PC-3 (cell line): Measurements from ENCODE around the gene TSSC4. TPM values are rescaled to one million over a fixed set of nuclear protein-coding genes. Genes with fewer than 3 reads are reported as not detected.

Experiments
- ATAC-seq: fragments of 200-7000 bp; cut with Tn5 transposase; 2 replicates; pipeline ENCODE4 v1.9.1; 2020; ENCODE audit warnings: mild to moderate bottlenecking, moderate library complexity
- BruUV-seq: library from RNA; stranded (reverse); fragments of 400-500 nt; replicated peaks from 2 replicates; lab custom pipeline; 2021; lab: Mats Ljungman, UMichigan
- CTCF ChIA-PET: fragments of 300-600 bp; sonication (Branson Sonifier 250); formaldehyde crosslinking; loops from one replicate; lab custom pipeline; 2022; ENCODE audit warnings: antibody characterized with exemption; lab: Charles Lee
- POLR2A ChIA-PET: fragments of 300-600 bp; sonication (Branson Sonifier 250); formaldehyde crosslinking; loops from one replicate; lab custom pipeline; 2022; ENCODE audit warnings: antibody characterized with exemption; ENCODE audit not compliant: unreplicated experiment; lab: Charles Lee
- DNase-seq: peaks from one replicate; pipeline ENCODE4 v3.0.0-alpha.2; 2015
- H2AFZ ChIP-seq: fragments of 300-600 bp; sonication (generic); 2 replicates; pipeline ENCODE4 v1.6.0; 2016; ENCODE audit warnings: antibody characterized with exemption, low read length
- H3F3A ChIP-seq: fragments of 300-600 bp; sonication (generic); one replicate; pipeline ENCODE4 v1.6.0; 2017; ENCODE audit warnings: antibody characterized with exemption, low read length, control low read depth, mild to moderate bottlenecking; ENCODE audit not compliant: unreplicated experiment
- H3K27ac ChIP-seq: fragments of 300-600 bp; sonication (generic); 2 replicates; pipeline ENCODE4 v1.5.1; 2016; ENCODE audit warnings: mild to moderate bottlenecking, low read length
- H3K27me3 ChIP-seq: fragments of 300-600 bp; sonication (generic); 2 replicates; pipeline ENCODE4 v1.6.1; 2016; ENCODE audit warnings: low read length, mixed read lengths
- H3K36me3 ChIP-seq: fragments of 300-600 bp; sonication (generic); 2 replicates; pipeline ENCODE4 v1.6.1; 2016; ENCODE audit warnings: low read depth, mixed run types, low read length, mixed read lengths
- H3K4me1 ChIP-seq: fragments of 300-600 bp; sonication (generic); 2 replicates; pipeline ENCODE4 v1.5.1; 2016; ENCODE audit warnings: low read length; ENCODE audit not compliant: insufficient read depth
- H3K4me2 ChIP-seq: fragments of 300-600 bp; sonication (generic); 2 replicates; pipeline ENCODE4 v1.6.0; 2016; ENCODE audit warnings: low read length
- H3K4me3 ChIP-seq: fragments of 300-600 bp; sonication (generic); 2 replicates; pipeline ENCODE4 v1.5.1; 2016; ENCODE audit warnings: mild to moderate bottlenecking, low read length, mixed read lengths
- H3K79me2 ChIP-seq: fragments of 300-600 bp; sonication (generic); 2 replicates; pipeline ENCODE4 v1.6.1; 2017; ENCODE audit warnings: low read length, mixed read lengths
- H3K9ac ChIP-seq: fragments of 300-600 bp; sonication (generic); 2 replicates; pipeline ENCODE4 v1.6.0; 2016; ENCODE audit warnings: mild to moderate bottlenecking, low read length
- H3K9me2 ChIP-seq: fragments of 300-600 bp; sonication (generic); replicated peaks from 2 replicates; pipeline ENCODE4 v1.6.1; 2016; ENCODE audit warnings: mixed run types, low read length, mixed read lengths
- H3K9me3 ChIP-seq: fragments of 300-600 bp; sonication (generic); 2 replicates; pipeline ENCODE4 v1.6.1; 2016; ENCODE audit warnings: low read length, mixed read lengths
- H4K20me1 ChIP-seq: fragments of 300-600 bp; sonication (generic); 2 replicates; pipeline ENCODE4 v1.6.1; 2016; ENCODE audit warnings: low read length, mixed read lengths
- EZH2 ChIP-seq: fragments of 300-600 bp; sonication (generic); IDR thresholded peaks from one replicate; pipeline ENCODE4 v1.6.1; 2017; ENCODE audit warnings: antibody characterized with exemption, mild to moderate bottlenecking, low read length; ENCODE audit not compliant: unreplicated experiment
- EZH2phosphoT487 ChIP-seq: fragments of 300-600 bp; sonication (generic); IDR thresholded peaks from 2 replicates; pipeline ENCODE4 v1.6.1; 2018; ENCODE audit warnings: mild to moderate bottlenecking, antibody characterized with exemption, low read length, borderline replicate concordance
- intact Hi-C: fragments of 100-400 bp; cut with micrococcal nuclease; formaldehyde crosslinking; loops from 2 replicates; pipeline ENCODE4 v1.9.0; 2023
- total RNA-seq: library from RNA; depleted of rRNA; stranded (reverse); fragments of >200 nt; gene quantifications from 2 replicates; pipeline ENCODE4 v1.2.3, GENCODE V29; 2014
- TF ChIP-seq, protein P1 (sequence below): fragments of 300-600 bp; sonication (generic); conservative IDR thresholded peaks from 2 replicates; pipeline ENCODE4 v1.5.1; 2017; ENCODE audit warnings: antibody characterized with exemption, low read depth, mild to moderate bottlenecking, low read length

TSSC4 gene
- total RNA-seq, 1 experiment from 2014 or later, result 88.3 TPM

DNA sequence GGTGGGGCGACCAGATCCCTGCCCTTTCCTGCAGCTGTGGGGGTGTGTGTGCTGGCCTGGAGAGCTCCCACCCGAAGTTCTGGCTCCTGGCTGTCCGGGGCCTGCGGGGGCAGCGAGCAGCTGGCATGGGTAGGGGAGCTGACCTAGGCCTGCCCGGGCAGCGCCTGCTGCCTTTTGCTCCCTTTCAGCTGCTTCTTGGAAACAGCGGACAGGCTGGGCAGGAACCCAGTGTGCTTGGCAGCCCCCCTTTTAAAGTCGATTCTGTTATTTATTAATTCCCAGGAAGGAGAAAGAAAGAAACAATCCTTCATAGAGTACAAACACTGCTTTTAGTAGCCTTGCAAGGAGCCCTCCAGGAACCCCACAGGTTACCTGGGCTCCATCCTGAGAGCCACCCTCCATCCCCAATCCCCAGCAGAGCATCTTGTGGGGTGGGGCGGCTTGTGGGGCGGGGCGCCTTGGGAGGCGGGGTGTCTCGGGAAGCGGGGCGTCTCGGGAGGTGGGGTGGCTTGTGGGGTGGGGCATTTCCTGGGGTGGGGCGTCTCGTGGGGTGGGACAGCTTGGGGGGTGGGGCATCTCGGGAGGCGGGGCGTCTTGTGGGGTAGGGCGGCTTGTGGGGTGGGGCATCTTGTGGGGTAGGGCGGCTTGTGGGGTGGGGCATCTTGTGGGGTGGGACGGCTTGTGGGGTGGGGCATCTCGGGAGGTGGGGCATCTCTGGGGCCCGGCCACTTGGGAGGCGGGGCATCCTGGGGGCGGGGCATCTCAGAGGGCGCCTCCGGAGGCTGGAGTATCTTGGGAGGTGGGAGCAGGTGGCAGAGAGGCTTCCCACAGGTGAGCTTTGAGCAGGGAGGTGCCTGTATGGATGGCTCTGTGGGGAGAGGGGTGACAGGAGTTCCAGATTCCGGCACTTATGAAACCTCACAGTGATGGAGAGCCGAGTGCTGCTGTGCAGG lies 16.4 kb upstream of the TSSC4 start:
- Histone ChIP-seq H2AFZ (no peak overlapping the region), H3K79me2 (peaks cover 97% of the 10 kb centered on the region), H3K4me2 (no peak overlapping the region), H3K4me3 (no peak overlapping the region), H3K9ac (no peak overlapping the region), H3K9me3 (no peaks in the 10 kb centered on the region), H3K27ac (no peak overlapping the region), H3K9me2 (no peaks in the 10 kb centered on the region), H4K20me1 (peaks cover 58% of the 10 kb centered on the region), H3K4me1 (no peaks in the 10 kb centered on the region), H3K36me3 (no peaks in the 10 kb centered on the region; the same call in 1 of the 2 replicates), H3K27me3 (no peaks in the 10 kb centered on the region), H3F3A (no peaks in the 10 kb centered on the region)
- ATAC-seq, result peak; percentile 25; the same call in 1 of the 2 replicates
- ChIA-PET CTCF (no interaction called here), POLR2A (no interaction called here)
- DNase-seq, result no peak
- intact Hi-C loops, result no loop called here
- no TSS peak for BruUV-seq
- TF ChIP-seq EZH2phosphoT487, result no peak
- TF ChIP-seq EZH2, result no peak
- TF ChIP-seq, protein P1, sequence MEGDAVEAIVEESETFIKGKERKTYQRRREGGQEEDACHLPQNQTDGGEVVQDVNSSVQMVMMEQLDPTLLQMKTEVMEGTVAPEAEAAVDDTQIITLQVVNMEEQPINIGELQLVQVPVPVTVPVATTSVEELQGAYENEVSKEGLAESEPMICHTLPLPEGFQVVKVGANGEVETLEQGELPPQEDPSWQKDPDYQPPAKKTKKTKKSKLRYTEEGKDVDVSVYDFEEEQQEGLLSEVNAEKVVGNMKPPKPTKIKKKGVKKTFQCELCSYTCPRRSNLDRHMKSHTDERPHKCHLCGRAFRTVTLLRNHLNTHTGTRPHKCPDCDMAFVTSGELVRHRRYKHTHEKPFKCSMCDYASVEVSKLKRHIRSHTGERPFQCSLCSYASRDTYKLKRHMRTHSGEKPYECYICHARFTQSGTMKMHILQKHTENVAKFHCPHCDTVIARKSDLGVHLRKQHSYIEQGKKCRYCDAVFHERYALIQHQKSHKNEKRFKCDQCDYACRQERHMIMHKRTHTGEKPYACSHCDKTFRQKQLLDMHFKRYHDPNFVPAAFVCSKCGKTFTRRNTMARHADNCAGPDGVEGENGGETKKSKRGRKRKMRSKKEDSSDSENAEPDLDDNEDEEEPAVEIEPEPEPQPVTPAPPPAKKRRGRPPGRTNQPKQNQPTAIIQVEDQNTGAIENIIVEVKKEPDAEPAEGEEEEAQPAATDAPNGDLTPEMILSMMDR, result no peak

DNA sequence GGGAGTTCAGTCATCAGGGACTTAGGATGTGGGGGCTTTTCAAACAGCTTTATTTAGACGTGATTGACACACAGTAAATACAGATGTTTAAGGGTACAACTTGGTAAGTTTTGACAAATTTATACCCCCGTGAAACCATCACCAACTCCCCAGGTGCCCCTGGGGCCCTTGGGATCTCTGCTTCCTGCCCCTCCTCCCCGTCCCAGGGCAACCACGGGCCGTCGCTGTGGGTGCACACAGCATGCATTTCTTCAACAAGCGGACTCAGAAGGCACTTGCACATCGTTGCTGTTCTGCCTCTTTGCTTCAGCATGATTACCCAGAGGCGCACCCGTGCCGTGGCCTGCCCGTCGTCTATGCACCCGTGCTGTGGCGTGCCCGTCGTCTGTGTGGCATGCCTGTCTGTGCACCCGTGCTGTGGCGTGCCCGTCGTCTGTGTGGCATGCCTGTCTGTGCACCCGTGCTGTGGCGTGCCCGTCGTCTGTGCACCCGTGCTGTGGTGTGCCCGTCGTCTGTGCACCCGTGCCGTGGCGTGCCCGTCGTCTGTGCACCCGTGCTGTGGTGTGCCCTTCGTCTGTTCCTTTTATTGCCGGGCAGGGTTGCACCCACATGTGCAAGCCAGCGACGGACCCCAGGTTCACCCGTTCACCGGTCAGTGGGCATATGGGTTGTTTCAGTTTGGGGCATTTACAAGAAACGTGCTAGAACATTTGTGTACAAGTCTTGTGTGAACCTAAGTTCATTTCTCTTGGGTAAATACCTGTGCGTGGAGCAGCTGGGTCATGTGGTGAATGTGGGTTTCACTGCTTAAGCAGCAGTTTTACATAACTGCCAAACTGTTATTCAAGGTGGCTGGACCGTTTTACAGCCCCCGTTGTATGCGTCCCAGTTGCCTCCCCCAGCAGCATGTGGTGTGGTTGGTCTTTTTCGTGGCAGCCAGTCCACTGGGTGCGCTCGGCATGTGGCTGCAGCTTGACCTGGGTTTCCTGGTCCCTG lies 15.1 kb upstream of the TSSC4 start:
- H3K27me3 ChIP-seq, result no peaks in the 10 kb centered on the region
- no peak overlapping the region for H3K4me3 ChIP-seq
- no peaks in the 10 kb centered on the region for H3F3A ChIP-seq
- TF ChIP-seq, protein P1, result no peak
- TF ChIP-seq EZH2 (no peak), EZH2phosphoT487 (no peak)
- ATAC-seq, result no peak
- intact Hi-C loops, result no loop called here
- CTCF ChIA-PET, result no interaction called here
- no peaks in the 10 kb centered on the region for H3K9me2 ChIP-seq
- no TSS peak for BruUV-seq
- no peak for DNase-seq
- H3K9ac ChIP-seq, result no peak overlapping the region
- no peaks in the 10 kb centered on the region for H3K9me3 ChIP-seq
- peaks cover 55% of the 10 kb centered on the region for H4K20me1 ChIP-seq
- H3K36me3 ChIP-seq, result no peaks in the 10 kb centered on the region; the same call in 1 of the 2 replicates
- H3K79me2 ChIP-seq, result peaks cover 97% of the 10 kb centered on the region
- POLR2A ChIA-PET, result no interaction called here
- no peak overlapping the region for H2AFZ ChIP-seq
- H3K4me1 ChIP-seq, result no peaks in the 10 kb centered on the region
- H3K4me2 ChIP-seq, result no peak overlapping the region
- H3K27ac ChIP-seq, result no peak overlapping the region
